ENCODE results near the gene PDCD10. TPM values are rescaled to one million over a fixed set of nuclear protein-coding genes. Genes with fewer than 3 reads are reported as not detected.

PDCD10 gene
- polyA plus RNA-seq, 1 donor (not counting 4 experiments of a cell fraction or from before 2014, with no cell fraction given), result 131 TPM

DNA sequence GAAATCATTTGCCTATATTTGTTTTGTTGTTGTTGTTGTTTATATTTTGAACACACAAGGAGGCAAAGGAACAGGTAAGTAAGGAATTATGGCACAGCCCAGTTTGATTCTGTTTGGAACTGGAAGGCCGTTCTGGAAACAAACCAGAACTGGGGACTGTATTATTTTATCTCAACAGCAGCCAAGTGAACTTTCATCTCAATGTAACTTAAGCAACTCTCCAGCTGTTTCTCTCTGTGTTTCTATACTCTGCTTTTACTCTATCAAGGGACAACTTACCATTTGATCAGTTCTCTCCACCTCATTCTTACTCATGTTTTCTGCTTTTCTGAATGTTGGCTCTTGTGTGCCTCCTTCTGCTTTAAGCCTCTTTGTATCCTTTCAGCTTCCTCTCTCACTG is 65.0 kb downstream of the PDCD10 start:
- H3K4me3 ChIP-seq (ENCODE audit: control insufficient read depth in 2 of 3, extremely low read depth in 1 of 3, insufficient read depth in 2 of 3, low read depth in 1 of 3, low read length in 3 of 3), result no peak overlapping the region
- peaks cover 2 to 4% of the 10 kb centered on the region in 2 experiments for H3K36me3 ChIP-seq (ENCODE audit: control insufficient read depth in 2 of 2, extremely low read depth in 1 of 2, insufficient read depth in 2 of 2, low read length in 2 of 2)
- no peak overlapping the region for H3K9ac ChIP-seq (ENCODE audit: control insufficient read depth, extremely low read depth, insufficient read depth, low read length)
- H4K20me1 ChIP-seq (ENCODE audit: control insufficient read depth, extremely low read depth, insufficient read depth, low read length), result no peaks in the 10 kb centered on the region
- dilution Hi-C loops (cut with MboI; ENCODE audit: extremely low pct_ligation_motif_present, low sequenced_read_pairs), result no loop called here
- TF ChIP-seq, protein P1, sequence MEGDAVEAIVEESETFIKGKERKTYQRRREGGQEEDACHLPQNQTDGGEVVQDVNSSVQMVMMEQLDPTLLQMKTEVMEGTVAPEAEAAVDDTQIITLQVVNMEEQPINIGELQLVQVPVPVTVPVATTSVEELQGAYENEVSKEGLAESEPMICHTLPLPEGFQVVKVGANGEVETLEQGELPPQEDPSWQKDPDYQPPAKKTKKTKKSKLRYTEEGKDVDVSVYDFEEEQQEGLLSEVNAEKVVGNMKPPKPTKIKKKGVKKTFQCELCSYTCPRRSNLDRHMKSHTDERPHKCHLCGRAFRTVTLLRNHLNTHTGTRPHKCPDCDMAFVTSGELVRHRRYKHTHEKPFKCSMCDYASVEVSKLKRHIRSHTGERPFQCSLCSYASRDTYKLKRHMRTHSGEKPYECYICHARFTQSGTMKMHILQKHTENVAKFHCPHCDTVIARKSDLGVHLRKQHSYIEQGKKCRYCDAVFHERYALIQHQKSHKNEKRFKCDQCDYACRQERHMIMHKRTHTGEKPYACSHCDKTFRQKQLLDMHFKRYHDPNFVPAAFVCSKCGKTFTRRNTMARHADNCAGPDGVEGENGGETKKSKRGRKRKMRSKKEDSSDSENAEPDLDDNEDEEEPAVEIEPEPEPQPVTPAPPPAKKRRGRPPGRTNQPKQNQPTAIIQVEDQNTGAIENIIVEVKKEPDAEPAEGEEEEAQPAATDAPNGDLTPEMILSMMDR (optimal IDR thresholded peaks at IDR 0.05 in 1 of 3, IDR thresholded peaks at IDR 0.05 in 1 of 3, conservative IDR thresholded peaks at IDR 0.05 in 1 of 3; ENCODE audit: extremely low read depth in 1 of 3, insufficient read depth in 2 of 3, low read length in 3 of 3), result no peak
- no peak for TF ChIP-seq EZH2 (IDR thresholded peaks at IDR 0.05; ENCODE audit: low read length)
- H3K4me2 ChIP-seq (ENCODE audit: control insufficient read depth, extremely low read depth, insufficient read depth, low read depth, low read length), result no peak overlapping the region
- no peaks in the 10 kb centered on the region for H3K79me2 ChIP-seq (ENCODE audit: control insufficient read depth, insufficient read depth, low read length)
- no peaks in the 10 kb centered on the region for H3K27me3 ChIP-seq (ENCODE audit: control insufficient read depth, extremely low read depth, insufficient read depth, low read length)
- no peak for DNase-seq (ENCODE audit: low read depth, low spot score)
- H3K27ac ChIP-seq (ENCODE audit: control insufficient read depth, insufficient read depth, low read length), result no peak overlapping the region
- no peak for FAIRE-seq
- no peaks in the 10 kb centered on the region for H3K9me1 ChIP-seq (ENCODE audit: control insufficient read depth, extremely low read depth, insufficient read depth, low read length)
- H2AFZ ChIP-seq (ENCODE audit: control insufficient read depth, low read length), result no peak overlapping the region
- H3K4me1 ChIP-seq (ENCODE audit: control insufficient read depth, extremely low read depth, insufficient read depth, low read length), result no peaks in the 10 kb centered on the region
- no peaks in the 10 kb centered on the region for H3K9me3 ChIP-seq (ENCODE audit: control insufficient read depth, low read depth, low read length)

DNA sequence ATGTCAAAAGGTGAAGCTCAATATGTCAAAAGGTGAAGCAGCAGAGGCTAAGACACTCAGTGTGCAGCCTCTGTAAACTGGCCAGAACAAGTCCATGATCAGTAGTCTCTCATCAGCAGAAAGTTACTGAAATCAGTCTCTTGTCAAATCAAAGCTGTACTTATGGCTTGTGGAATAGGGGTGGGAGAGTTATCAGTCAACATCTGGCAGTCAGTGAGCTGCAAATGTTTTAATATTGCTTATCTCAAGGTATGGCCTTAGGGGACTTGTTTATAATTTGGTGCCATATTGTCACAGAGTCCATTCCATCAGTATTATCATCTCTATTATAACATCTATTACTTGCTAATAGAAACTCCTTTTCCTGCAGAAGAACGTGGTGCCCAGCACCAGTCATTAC is 66.0 kb downstream of the PDCD10 start:
- peaks cover 0 to 4% of the 10 kb centered on the region in 2 experiments for H3K36me3 ChIP-seq (ENCODE audit: control insufficient read depth in 2 of 2, extremely low read depth in 1 of 2, insufficient read depth in 2 of 2, low read length in 2 of 2)
- no peak overlapping the region for H2AFZ ChIP-seq (ENCODE audit: control insufficient read depth, low read length)
- H3K9me1 ChIP-seq (ENCODE audit: control insufficient read depth, extremely low read depth, insufficient read depth, low read length), result no peaks in the 10 kb centered on the region
- no peaks in the 10 kb centered on the region for H3K79me2 ChIP-seq (ENCODE audit: control insufficient read depth, insufficient read depth, low read length)
- dilution Hi-C loops (cut with MboI; ENCODE audit: extremely low pct_ligation_motif_present, low sequenced_read_pairs), result no loop called here
- H3K27ac ChIP-seq (ENCODE audit: control insufficient read depth, insufficient read depth, low read length), result no peak overlapping the region
- no peak for FAIRE-seq
- no peak overlapping the region for H3K4me2 ChIP-seq (ENCODE audit: control insufficient read depth, extremely low read depth, insufficient read depth, low read depth, low read length)
- DNase-seq (ENCODE audit: low read depth, low spot score), result no peak
- no peaks in the 10 kb centered on the region for H4K20me1 ChIP-seq (ENCODE audit: control insufficient read depth, extremely low read depth, insufficient read depth, low read length)
- no peaks in the 10 kb centered on the region for H3K4me1 ChIP-seq (ENCODE audit: control insufficient read depth, extremely low read depth, insufficient read depth, low read length)
- H3K27me3 ChIP-seq (ENCODE audit: control insufficient read depth, extremely low read depth, insufficient read depth, low read length), result no peaks in the 10 kb centered on the region
- H3K9me3 ChIP-seq (ENCODE audit: control insufficient read depth, low read depth, low read length), result no peaks in the 10 kb centered on the region
- H3K4me3 ChIP-seq (ENCODE audit: control insufficient read depth in 2 of 3, extremely low read depth in 1 of 3, insufficient read depth in 2 of 3, low read depth in 1 of 3, low read length in 3 of 3), result no peak overlapping the region
- TF ChIP-seq, protein P1 (optimal IDR thresholded peaks at IDR 0.05 in 1 of 3, IDR thresholded peaks at IDR 0.05 in 1 of 3, conservative IDR thresholded peaks at IDR 0.05 in 1 of 3; ENCODE audit: extremely low read depth in 1 of 3, insufficient read depth in 2 of 3, low read length in 3 of 3), result no peak
- no peak for TF ChIP-seq EZH2 (IDR thresholded peaks at IDR 0.05; ENCODE audit: low read length)
- no peak overlapping the region for H3K9ac ChIP-seq (ENCODE audit: control insufficient read depth, extremely low read depth, insufficient read depth, low read length)

Measured in keratinocyte (primary cell).